Measurements from ENCODE around the gene KPNA6. TPM values are rescaled to one million over a fixed set of nuclear protein-coding genes. Genes with fewer than 3 reads are reported as not detected.

Gene KPNA6
- total and polyA plus RNA-seq, 2 of the 4 experiments (the other 2 are of a cell fraction), result 27.0 to 50.7 TPM

DNA sequence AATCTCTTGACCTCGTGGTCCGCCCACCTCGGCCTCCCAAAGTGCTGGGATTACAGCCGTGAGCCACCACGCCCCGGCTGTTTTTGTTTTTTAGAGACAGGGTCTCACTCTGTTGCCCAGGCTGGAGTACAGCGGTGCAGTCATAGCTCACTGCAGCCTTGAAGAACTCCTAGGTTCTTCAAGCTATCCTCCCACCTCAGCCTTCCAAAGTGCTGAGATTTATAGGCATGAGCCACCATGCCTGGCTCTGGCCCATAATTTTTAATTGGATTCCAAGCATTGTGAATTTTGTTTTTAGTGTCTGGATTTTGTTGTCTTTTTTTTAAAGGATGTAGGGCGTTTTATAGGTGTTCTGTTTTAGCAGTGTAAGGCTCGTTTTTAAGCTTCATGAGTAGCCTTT, 43.0 kb downstream of the KPNA6 start:
- H2BK120ac ChIP-seq (ENCODE audit: low read depth, low read length), result no peak overlapping the region
- no peak overlapping the region for H3K14ac ChIP-seq (replicated peaks; ENCODE audit: low read depth, low read length)
- ATAC-seq (ENCODE audit: low read depth) (peak; percentile 31; the same call in 1 of the 2 replicates), DNase-seq (peak; percentile 15)
- no peaks in the 10 kb centered on the region for H3K27me3 ChIP-seq (ENCODE audit: control insufficient read depth, insufficient read depth, low read length)
- no peak overlapping the region for H3K4ac ChIP-seq (ENCODE audit: low read depth, low read length)
- 0 out of 2 replicates have a peak overlapping the region, but pooled peaks have one; percentile 72 for H3K23ac ChIP-seq (ENCODE audit: low read depth, low read length)
- H3K4me2 ChIP-seq (ENCODE audit: low read depth, low read length), result no peak overlapping the region; the same call in 1 of the 2 replicates
- ChIA-PET CTCF (interaction anchor here (0.6 to 1.1 kb wide), 5 partner anchors 8 to 70 kb away, joined by 3 to 4 read pairs (median 3); partner anchors contain the start of gene KPNA6), POLR2A (ENCODE audit: unreplicated experiment) (no interaction called here)
- peaks cover 6% of the 10 kb centered on the region; the same call in 1 of the 2 replicates for H3K36me3 ChIP-seq (ENCODE audit: control insufficient read depth, insufficient read depth, low read length)
- H4K5ac ChIP-seq (ENCODE audit: low read depth, low read length), result no peak overlapping the region
- BruUV-seq (replicated peaks), result no TSS peak
- no peak for TF ChIP-seq RFX5 (IDR thresholded peaks at IDR 0.05; ENCODE audit: low read depth, low read length)
- no peak for TF ChIP-seq MXI1 (IDR thresholded peaks at IDR 0.05; ENCODE audit: borderline replicate concordance, low read depth, low read length)
- TF ChIP-seq RCOR1 (IDR thresholded peaks at IDR 0.05; ENCODE audit: insufficient replicate concordance, low read length), result no peak
- TF ChIP-seq USF2 (IDR thresholded peaks at IDR 0.05; ENCODE audit: low read depth, low read length), result no peak
- TF ChIP-seq NFE2L2 (IDR thresholded peaks at IDR 0.05; ENCODE audit: low read depth, low read length), result no peak
- no peak for TF ChIP-seq SMC3 (IDR thresholded peaks at IDR 0.05; ENCODE audit: low read depth, low read length)
- no peak for TF ChIP-seq FOS (IDR thresholded peaks at IDR 0.05; ENCODE audit: low read depth, low read length)
- no peak for TF ChIP-seq MAZ (IDR thresholded peaks at IDR 0.05; ENCODE audit: borderline replicate concordance, low read depth, low read length)
- TF ChIP-seq, protein P1, sequence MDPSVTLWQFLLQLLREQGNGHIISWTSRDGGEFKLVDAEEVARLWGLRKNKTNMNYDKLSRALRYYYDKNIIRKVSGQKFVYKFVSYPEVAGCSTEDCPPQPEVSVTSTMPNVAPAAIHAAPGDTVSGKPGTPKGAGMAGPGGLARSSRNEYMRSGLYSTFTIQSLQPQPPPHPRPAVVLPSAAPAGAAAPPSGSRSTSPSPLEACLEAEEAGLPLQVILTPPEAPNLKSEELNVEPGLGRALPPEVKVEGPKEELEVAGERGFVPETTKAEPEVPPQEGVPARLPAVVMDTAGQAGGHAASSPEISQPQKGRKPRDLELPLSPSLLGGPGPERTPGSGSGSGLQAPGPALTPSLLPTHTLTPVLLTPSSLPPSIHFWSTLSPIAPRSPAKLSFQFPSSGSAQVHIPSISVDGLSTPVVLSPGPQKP (IDR thresholded peaks at IDR 0.05; ENCODE audit: borderline replicate concordance, low read depth, low read length), result no peak
- TF ChIP-seq BHLHE40 (IDR thresholded peaks at IDR 0.05; ENCODE audit: low read depth, low read length), result no peak
- no peak for TF ChIP-seq MAFK (IDR thresholded peaks at IDR 0.05; ENCODE audit: low read depth, low read length)
- no peak for TF ChIP-seq CHD1 (IDR thresholded peaks at IDR 0.05; ENCODE audit: low read depth, low read length)
- no peak for TF ChIP-seq POLR2A (IDR thresholded peaks at IDR 0.05; ENCODE audit: low read depth, low read length)
- H2BK5ac ChIP-seq (ENCODE audit: low read depth, low read length, poor library complexity, severe bottlenecking), result no peak overlapping the region
- no peak overlapping the region for H2AK5ac ChIP-seq (ENCODE audit: low read depth, low read length)
- no peak overlapping the region for H3K4me3 ChIP-seq (ENCODE audit: insufficient read depth, low read depth, low read length)
- H4K20me1 ChIP-seq (ENCODE audit: insufficient read depth, low read length), result peaks cover 36% of the 10 kb centered on the region
- no peaks in the 10 kb centered on the region for H3K9me3 ChIP-seq (ENCODE audit: control insufficient read depth, insufficient read depth, low read length)
- no peak overlapping the region for H2BK20ac ChIP-seq (ENCODE audit: low read depth, low read length)
- peaks cover 13% of the 10 kb centered on the region for H3K9me1 ChIP-seq (ENCODE audit: insufficient read depth, low read length)
- H3K27ac ChIP-seq (ENCODE audit: insufficient read depth, low read length), result no peak overlapping the region
- intact Hi-C loops (cut with micrococcal nuclease) (no loop called here), in situ Hi-C loops (cut with MboI; ENCODE audit: low sequenced_read_pairs) (no loop called here), dilution Hi-C loops (cut with HindIII; ENCODE audit: low sequenced_read_pairs, unreplicated experiment) (no loop called here)
- no peak overlapping the region for H3K9ac ChIP-seq (ENCODE audit: low read depth, low read length)
- no peak overlapping the region for H4K8ac ChIP-seq (ENCODE audit: low read depth in 2 of 2, low read length in 2 of 2)
- no peak overlapping the region for H4K91ac ChIP-seq (ENCODE audit: insufficient read depth, low read depth, low read length)
- peaks cover 8% of the 10 kb centered on the region for H3K4me1 ChIP-seq (ENCODE audit: control insufficient read depth, insufficient read depth, low read length)
- H3K18ac ChIP-seq (ENCODE audit: low read depth, low read length), result no peak overlapping the region
- no peak overlapping the region for H2AK9ac ChIP-seq (replicated peaks; ENCODE audit: low read depth, low read length, poor library complexity)
- peaks cover 26 to 70% of the 10 kb centered on the region in 2 experiments for H3K79me1 ChIP-seq (ENCODE audit: low read depth in 1 of 2, low read length in 2 of 2)
- no peak overlapping the region for H3K56ac ChIP-seq (ENCODE audit: extremely low read depth, insufficient read depth, low read length)
- WGBS, 2 experiments (ENCODE audit: extremely low coverage in 2 of 2, insufficient read length in 1 of 2), result 90% methylated on average over 3 of the region's 9 CpGs; no CpG with 5 or more reads in 1 of the 2 experiments
- no peak overlapping the region for H2AFZ ChIP-seq (replicated peaks; ENCODE audit: low read length, poor library complexity)
- no peak overlapping the region for H2BK15ac ChIP-seq (ENCODE audit: low read depth, low read length)

Measured in IMR-90 (cell line).